HT1080 (cell line): ENCODE results near the gene SLC19A1. TPM values are rescaled to one million over a fixed set of nuclear protein-coding genes. Genes with fewer than 3 reads are reported as not detected.

Experiments used
- DNase-seq: peaks from one replicate; pipeline ENCODE4 v3.0.0-alpha.2; 2015; ENCODE audit warnings: low read depth
- total RNA-seq: library from RNA; depleted of rRNA; stranded (reverse); fragments of >200 nt; shearing (Covaris generic); gene quantifications from 2 replicates; pipeline ENCODE4 v1.2.3, GENCODE V29; 2014

Gene SLC19A1
- total RNA-seq, 1 experiment from 2014 or later, result 46.8 TPM

- DNase-seq, result no peak
Measured at GRCh38 chr21:45545691-45546531, 3.7 kb upstream of the SLC19A1 start.

GRCh38 chr21:45545236-45545570, 3.0 kb upstream of the SLC19A1 start:
- DNase-seq, result no peak

GRCh38 chr21:45544449-45545235, 2.4 kb upstream of the SLC19A1 start:
- no peak for DNase-seq

DNA sequence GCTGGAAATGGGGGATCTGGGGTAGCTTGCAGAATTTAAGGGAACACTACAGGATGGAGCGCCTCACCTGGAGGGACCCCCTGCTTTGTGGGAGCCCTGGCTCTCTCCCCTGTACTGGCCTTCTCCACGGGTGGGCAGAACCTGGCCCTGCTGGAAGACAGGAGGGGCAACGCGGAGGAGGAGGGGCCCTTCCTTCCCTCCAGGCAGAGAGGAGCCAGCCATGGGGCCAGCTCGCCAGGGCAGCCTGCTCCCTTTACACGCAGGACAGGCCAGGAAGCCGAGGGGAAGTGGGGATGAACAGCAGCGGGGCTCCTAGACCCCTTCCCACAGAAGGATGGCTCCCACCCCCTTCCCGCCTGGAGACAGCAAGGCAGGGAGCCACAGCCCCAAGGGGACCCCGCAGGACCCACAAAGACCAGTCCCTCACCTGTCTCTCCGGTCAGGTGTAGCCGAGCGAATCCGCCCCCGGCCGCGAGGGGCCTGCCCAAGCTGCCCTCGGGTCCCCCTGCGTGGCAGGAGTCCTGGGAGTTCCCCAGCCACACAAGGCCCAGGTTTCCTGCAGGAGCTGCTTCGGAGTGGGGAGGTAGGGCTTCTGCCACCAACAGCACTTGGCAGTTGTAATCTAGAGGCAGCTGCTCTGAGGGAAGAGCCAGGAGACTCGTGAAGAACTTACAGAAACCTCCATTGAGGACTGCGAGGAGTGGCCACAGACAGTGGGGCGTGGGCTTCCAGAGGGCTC, 1.6 kb upstream of the SLC19A1 start:
- no peak for DNase-seq

DNA sequence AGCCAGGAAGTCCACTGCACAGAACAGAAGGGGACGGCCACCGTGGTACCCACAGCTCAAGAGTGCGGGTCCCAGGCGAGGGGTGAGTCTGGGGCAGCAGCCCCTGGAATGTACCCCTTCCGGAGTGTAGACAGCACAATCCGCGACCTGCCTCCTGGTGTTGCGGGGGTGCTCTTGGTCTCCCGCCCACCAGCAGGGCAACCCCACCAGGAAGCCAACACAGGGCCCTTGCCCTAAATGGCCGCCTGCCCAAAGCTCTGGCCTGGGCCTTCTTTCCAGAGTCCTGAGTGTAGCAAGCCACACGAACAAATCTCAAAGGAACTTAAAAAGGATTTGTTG, 1.1 kb upstream of the SLC19A1 start:
- DNase-seq, result no peak

GRCh38 chr21:45542667-45543370, 579 bp upstream of the SLC19A1 start:
- DNase-seq, result no peak

DNA sequence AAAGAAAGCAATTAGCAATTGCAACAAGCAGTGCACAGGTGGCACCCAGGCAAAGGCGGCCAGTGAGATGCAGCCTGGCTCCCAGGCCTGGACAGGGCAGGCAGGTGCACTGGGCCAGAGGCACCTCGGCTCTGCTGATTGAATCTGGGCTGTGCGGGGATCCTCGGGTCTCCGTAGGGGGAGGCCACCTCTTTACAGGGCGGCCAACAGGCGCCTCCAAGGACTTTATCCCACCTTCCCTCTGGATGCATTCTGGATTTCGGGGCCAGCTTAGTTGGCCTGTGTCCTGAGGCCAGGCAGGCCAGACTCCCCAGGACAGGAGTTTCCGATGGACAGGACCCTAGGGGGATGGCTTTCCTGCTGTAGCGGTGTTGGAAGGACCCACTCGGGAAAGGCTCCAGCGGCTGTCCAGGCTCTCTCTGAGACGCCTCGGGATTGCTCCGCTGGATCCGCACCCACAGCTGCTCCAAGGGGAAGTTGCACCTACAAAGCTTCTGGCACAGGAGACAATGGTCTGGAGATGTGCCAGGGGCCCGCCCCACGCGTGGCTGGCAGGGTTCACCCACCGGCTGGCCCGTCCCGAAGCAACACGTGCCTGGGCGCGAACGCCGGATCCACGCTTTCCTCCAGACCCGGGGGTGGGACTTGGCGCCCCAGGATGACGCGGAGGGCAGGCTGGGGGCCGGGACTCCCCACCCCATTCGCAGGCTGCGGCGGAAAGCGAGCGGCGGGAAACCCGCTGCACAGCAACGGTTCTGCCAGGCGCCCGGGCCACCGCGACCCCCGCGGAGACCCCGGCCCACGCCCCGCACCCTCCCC, 810 bp downstream of the SLC19A1 start:
- DNase-seq, result peak; percentile 56

DNA sequence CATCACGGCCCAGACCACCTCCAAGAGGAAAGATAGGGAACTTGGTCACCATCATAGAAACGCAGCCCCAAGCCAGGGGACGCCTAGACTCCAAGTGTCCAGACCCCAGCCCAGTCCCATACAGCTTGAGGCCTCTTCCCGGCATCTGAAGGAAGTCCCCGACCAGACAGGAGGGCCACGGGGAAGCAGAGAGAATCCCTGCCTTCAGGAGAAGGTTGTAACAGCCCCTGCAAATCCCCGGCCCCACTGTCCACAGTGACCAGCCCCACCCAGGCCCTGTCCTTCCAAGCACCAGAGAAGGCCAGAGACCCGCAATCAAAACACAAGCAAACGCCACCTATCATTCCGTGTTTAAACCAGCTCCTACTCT, 1.7 kb downstream of the SLC19A1 start:
- DNase-seq, result no peak

- no peak for DNase-seq
Measured at GRCh38 chr21:45539796-45540600, 2.2 kb downstream of the SLC19A1 start.

DNA sequence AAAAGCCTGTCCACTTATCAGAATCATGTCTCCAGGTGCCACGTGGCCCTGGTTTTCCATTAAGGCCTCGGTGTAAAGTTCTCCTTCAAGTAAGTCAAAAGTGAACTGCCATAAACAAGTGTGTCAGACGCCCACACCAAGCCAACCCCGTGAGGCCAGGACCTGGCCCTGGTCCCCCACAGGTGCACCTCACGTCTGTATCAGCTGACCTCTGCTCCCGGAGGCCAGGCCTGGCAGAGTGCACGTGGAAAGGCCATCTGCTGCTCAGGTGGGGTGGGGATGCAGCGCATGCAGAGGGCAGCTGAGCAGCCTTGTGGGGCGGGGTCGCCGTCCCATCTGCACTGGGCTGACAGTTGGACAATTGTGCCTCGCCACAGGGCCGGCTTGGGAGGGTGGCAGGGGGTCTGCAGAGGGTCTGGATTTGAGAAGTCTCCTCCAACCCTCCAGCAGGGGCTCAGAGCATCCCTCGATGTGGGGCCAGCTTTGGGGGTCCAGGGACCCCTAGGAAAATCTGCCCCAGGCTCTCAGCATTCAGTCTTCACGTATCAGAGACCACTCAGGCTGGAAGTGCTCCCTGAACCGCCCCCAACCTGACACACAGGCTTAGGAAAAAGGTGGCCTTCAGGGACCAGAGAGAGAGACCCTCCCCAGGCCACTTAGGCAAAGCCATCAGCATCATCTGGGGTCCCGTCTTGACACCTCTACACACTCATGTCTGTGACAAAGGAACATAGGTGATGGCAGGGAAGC, 3.0 kb downstream of the SLC19A1 start:
- DNase-seq, result no peak

DNA sequence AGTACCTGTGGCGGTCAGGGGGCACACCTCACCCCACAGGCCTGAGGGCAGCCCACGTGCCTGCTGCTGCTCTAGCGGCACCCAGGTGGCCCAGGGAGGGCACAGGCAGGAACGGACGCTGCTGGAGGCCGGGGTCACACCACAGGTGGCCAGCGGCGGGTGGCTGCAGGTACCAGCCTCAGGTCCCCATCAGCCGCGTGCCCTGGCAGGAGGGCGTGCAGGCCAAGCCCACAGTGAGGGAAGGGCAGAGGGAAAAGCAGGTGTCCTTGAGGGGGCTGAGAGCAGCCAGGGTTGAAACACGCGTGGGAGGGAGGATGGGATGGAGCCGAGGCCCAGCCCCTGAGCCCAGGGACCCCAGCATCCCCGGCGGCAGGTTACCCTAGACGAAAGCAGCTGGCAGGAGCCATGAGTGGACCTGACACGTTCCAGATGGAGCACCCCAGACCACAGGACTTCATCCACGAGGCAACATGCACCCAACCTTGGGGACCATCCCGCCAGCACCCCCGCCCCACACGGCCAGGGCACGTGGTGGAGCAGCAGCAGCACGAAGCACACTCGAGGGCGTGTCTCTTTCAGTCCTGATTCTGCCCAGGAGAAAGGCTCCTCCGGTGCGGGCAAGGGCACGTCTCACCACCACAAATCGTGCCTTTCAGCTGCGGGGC, 3.7 kb downstream of the SLC19A1 start:
- DNase-seq, result no peak

DNA sequence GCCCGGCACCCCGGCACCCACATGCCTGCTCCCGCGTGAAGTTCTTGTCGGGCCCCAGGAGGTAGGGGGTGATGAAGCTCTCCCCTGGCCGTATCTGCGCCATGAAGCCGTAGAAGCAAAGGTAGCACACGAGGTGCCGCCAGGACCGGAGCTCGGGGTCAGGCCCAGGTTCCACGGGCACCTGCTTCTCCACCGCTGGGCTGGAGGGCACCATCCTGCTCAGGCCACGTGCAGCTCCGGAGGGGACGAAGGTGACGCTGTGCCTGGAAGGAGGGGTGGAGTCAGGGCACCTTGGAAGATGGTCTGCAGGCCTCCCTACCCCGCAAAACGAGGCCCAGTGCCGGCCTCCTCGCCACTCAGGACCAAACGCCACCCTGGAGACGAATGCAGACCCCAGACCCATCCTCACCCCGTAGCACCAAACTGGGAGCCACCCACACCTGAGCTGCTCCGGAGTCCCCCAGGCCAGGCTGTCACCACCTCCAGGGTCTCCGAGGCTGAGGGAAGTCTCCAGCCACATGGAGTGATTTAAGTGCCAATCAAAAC, 4.4 kb downstream of the SLC19A1 start:
- DNase-seq, result no peak

DNA sequence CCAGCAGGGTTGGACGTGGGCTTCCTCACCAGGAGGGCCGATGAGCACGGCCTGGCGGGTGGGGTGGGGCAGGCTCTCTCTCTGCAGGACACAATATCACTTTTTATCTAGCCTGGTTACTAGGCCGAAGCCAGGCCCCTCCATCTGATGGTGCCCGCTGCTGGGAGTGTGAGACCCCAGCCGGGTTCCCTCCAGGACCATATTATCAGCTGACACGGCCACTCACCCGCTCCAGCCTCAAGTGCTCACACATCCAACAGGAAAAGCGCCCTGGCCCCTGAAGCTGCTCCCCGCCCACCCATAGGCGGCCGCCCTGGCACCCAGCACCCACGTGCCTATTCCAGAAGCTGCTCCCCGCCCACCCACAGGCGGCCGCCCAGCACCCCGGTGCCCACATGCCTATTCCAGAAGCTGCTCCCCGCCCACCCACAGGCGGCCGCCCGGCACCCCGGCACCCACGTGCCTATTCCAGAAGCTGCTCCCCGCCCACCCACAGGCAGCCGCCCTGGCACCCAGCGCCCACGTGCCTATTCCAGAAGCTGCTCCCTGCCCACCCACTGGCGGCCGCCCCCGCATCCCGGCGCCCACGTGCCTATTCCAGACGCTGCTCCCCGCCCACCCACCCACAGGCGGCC, 5.0 kb downstream of the SLC19A1 start:
- no peak for DNase-seq

GRCh38 chr21:45536301-45537081, 5.7 kb downstream of the SLC19A1 start:
- no peak for DNase-seq

- DNase-seq, result no peak
Measured at GRCh38 chr21:45535341-45536081, 6.7 kb downstream of the SLC19A1 start.

DNA sequence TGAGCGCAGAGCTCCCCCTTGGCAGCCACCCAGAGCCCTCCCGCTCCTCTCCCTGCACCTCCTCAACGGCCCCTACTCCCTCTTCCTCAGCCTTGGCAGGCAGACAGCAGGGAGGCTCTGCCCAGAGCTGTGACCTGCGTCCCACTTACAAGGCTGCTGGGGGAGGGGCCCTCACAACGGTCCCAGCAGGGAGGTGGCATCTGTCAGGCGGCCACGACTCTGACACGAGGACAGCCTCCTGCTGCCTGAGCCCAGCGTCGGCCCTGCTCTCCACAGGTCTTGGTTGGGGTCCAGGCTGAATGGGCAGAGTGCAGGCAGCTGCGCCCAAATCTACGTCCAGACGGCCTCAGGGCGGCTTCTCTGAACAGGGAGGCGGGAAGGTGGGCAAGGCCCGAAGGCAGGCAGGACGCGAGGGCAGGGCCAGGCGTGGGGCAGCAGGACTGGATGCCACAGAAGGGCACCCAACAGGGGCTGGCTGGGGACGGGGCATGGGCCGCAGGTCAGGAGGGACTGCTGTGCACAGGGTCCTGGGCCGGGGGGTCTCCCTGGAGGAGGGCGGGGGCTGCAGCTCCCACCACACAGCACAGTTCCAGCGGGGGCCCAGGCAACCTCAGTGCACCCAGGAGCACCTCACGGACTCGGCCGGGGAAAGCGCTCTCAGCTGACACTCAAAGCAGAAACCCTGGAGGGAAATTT, 7.5 kb downstream of the SLC19A1 start:
- DNase-seq, result no peak
